Endothelial cell (in vitro differentiated cells): ENCODE measurements around the gene ZSWIM6. TPM values are rescaled to one million over a fixed set of nuclear protein-coding genes. Genes with fewer than 3 reads are reported as not detected.

Experiments
- DNase-seq: peaks from one replicate; pipeline ENCODE4 v3.0.0; 2021; ENCODE audit warnings: low spot score
- H3K27ac Mint-ChIP-seq: one replicate; pipeline ENCODE4 v1.8.0; 2021; ENCODE audit warnings: mixed read lengths, inconsistent platforms; ENCODE audit not compliant: unreplicated experiment
- H3K27me3 Mint-ChIP-seq: one replicate; pipeline ENCODE4 v1.8.0; 2021; ENCODE audit warnings: mild to moderate bottlenecking, moderate library complexity, mixed read lengths, inconsistent platforms; ENCODE audit not compliant: unreplicated experiment
- H3K36me3 Mint-ChIP-seq: one replicate; pipeline ENCODE4 v1.8.0; 2021; ENCODE audit warnings: mild to moderate bottlenecking, low read depth, mixed read lengths, inconsistent platforms; ENCODE audit not compliant: unreplicated experiment
- H3K4me1 Mint-ChIP-seq: one replicate; pipeline ENCODE4 v1.8.0; 2021; ENCODE audit warnings: mild to moderate bottlenecking, mixed read lengths, inconsistent platforms; ENCODE audit not compliant: unreplicated experiment
- H3K4me3 Mint-ChIP-seq: one replicate; pipeline ENCODE4 v1.8.0; 2021; ENCODE audit warnings: mild to moderate bottlenecking, mixed read lengths, inconsistent platforms; ENCODE audit not compliant: unreplicated experiment
- H3K9me3 Mint-ChIP-seq: one replicate; pipeline ENCODE4 v1.8.0; 2021; ENCODE audit warnings: mixed read lengths, inconsistent platforms; ENCODE audit not compliant: unreplicated experiment
- total RNA-seq: library from RNA; stranded (reverse); fragmentation: NEBNext Ultra II Directional; extraction: Animal tissue kit (Norgen Biotek cat#: 25700); gene quantifications from one replicate; pipeline ENCODE4 v1.2.1, GENCODE V29; 2021; ENCODE audit not compliant: unreplicated experiment
- TF ChIP-seq, protein P1 (sequence below): fragments of 200-600 bp; sonication (generic); IDR thresholded peaks from one replicate; pipeline ENCODE4 v1.5.0; 2021; ENCODE audit warnings: antibody characterized with exemption; ENCODE audit not compliant: unreplicated experiment

Gene ZSWIM6
- total RNA-seq, 1 donor from 2014 or later, result 77.0 TPM

DNA sequence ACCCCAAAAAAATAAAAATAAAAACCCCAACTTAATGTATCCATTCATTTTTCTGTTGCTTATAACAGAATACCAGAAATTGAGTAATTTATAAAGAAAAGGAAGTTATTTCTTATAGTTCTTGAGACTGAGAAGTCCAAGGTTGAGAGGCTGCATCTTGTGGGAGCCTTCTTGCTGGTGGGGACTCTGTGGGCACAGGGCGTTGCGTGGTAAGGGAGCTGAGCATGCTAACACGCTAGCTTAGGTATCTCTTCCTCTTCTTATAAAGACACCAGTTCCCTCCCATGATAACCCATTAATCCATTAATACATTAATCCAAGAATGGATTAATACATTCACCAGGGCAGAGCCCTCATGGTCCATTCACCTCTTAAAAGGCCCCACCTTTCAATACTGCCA lies 150.9 kb downstream of the ZSWIM6 start:
- DNase-seq, result no peak
- H3K4me1 Mint-ChIP-seq, result peaks cover 6% of the 10 kb centered on the region
- peaks cover 23% of the 10 kb centered on the region for H3K36me3 Mint-ChIP-seq
- no peak overlapping the region for H3K4me3 Mint-ChIP-seq
- H3K9me3 Mint-ChIP-seq, result no peaks in the 10 kb centered on the region
- TF ChIP-seq, protein P1, sequence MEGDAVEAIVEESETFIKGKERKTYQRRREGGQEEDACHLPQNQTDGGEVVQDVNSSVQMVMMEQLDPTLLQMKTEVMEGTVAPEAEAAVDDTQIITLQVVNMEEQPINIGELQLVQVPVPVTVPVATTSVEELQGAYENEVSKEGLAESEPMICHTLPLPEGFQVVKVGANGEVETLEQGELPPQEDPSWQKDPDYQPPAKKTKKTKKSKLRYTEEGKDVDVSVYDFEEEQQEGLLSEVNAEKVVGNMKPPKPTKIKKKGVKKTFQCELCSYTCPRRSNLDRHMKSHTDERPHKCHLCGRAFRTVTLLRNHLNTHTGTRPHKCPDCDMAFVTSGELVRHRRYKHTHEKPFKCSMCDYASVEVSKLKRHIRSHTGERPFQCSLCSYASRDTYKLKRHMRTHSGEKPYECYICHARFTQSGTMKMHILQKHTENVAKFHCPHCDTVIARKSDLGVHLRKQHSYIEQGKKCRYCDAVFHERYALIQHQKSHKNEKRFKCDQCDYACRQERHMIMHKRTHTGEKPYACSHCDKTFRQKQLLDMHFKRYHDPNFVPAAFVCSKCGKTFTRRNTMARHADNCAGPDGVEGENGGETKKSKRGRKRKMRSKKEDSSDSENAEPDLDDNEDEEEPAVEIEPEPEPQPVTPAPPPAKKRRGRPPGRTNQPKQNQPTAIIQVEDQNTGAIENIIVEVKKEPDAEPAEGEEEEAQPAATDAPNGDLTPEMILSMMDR, result no peak
- peaks cover 5% of the 10 kb centered on the region for H3K27me3 Mint-ChIP-seq
- H3K27ac Mint-ChIP-seq, result no peak overlapping the region

DNA sequence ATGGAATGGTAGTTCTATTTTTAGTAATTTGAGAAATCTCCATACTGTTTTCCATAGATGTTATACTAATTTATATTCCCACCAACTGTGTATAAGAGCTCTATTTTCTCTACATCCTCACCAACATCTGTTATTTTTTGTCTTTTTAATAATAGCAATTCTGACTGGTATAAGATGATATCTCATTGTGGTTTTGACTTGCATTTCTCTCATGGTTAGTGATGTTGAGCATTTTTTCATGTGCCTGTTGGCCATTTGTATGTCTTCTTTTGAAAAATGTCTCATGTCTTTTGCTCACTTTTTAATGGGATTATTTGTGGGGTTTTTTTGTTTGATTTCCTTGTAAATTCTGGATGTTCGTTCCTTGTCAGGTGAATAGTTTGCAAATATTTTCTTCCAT lies 154.4 kb downstream of the ZSWIM6 start:
- H3K9me3 Mint-ChIP-seq, result no peaks in the 10 kb centered on the region
- H3K27ac Mint-ChIP-seq, result no peak overlapping the region
- no peak for DNase-seq
- TF ChIP-seq, protein P1, result no peak
- H3K4me1 Mint-ChIP-seq, result no peaks in the 10 kb centered on the region
- peaks cover 3% of the 10 kb centered on the region for H3K27me3 Mint-ChIP-seq
- peaks cover 21% of the 10 kb centered on the region for H3K36me3 Mint-ChIP-seq
- no peak overlapping the region for H3K4me3 Mint-ChIP-seq

DNA sequence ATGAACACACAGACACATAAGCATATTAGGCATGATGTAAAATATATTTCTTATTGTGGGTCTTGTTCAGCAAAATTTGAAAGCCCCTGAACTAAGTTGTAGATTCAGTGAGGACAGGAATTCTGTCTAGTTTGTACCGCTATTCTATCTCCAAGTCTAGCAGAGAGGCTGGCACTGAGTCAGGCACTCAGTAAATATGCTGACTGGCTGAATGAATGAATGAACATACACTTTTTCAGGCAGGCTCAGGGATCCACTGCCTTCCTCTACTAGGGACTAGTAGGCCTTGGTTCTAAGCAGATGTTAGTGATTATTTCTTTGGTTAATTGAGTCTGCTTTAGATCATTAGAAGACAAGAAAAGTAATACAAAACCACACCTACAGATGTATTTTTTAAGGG lies 157.5 kb downstream of the ZSWIM6 start:
- peaks cover 19% of the 10 kb centered on the region for H3K36me3 Mint-ChIP-seq

DNA sequence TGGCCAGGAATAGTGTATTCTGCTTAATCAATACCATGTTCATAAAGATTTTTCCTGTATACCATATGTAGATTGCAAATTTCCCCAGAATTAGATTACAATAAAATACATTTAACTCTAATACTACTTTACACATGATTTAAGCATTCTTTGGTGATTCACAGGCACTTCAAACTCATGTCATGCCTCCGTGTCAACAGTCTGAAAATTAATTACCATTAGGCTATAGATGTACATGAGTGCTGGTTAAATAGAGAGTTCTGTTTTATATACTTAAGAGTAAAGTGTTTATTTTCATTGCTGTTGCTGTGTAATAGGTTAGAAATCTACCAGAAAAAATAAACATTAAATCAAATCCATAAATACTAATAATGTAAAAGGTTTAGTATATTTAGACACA lies 159.8 kb downstream of the ZSWIM6 start:
- H3K4me3 Mint-ChIP-seq, result no peak overlapping the region
- H3K9me3 Mint-ChIP-seq, result no peaks in the 10 kb centered on the region
- no peaks in the 10 kb centered on the region for H3K4me1 Mint-ChIP-seq
- H3K36me3 Mint-ChIP-seq, result peaks cover 18% of the 10 kb centered on the region
- H3K27me3 Mint-ChIP-seq, result no peaks in the 10 kb centered on the region
- no peak overlapping the region for H3K27ac Mint-ChIP-seq
- TF ChIP-seq, protein P1, result no peak
- DNase-seq, result no peak

More for the DNA sequence above, 157.5 kb downstream of the ZSWIM6 start:
- no peaks in the 10 kb centered on the region for H3K27me3 Mint-ChIP-seq
- H3K4me1 Mint-ChIP-seq, result no peaks in the 10 kb centered on the region
- TF ChIP-seq, protein P1, result no peak
- no peak overlapping the region for H3K4me3 Mint-ChIP-seq
- H3K9me3 Mint-ChIP-seq, result no peaks in the 10 kb centered on the region
- DNase-seq, result no peak
- no peak overlapping the region for H3K27ac Mint-ChIP-seq

GRCh38 chr5:61493973-61494372 lies 161.9 kb downstream of the ZSWIM6 start:
- TF ChIP-seq, protein P1, result no peak
- H3K4me3 Mint-ChIP-seq, result peak overlapping the region; percentile 31
- no peaks in the 10 kb centered on the region for H3K4me1 Mint-ChIP-seq
- H3K9me3 Mint-ChIP-seq, result no peaks in the 10 kb centered on the region
- no peak for DNase-seq
- no peak overlapping the region for H3K27ac Mint-ChIP-seq
- peaks cover 21% of the 10 kb centered on the region for H3K36me3 Mint-ChIP-seq
- H3K27me3 Mint-ChIP-seq, result no peaks in the 10 kb centered on the region
